HEK293 (cell line): ENCODE measurements around the gene STX16.

ENCODE experiments used
- CTCF ChIA-PET: fragments of 350-600 bp; formaldehyde crosslinking; extraction: SDS; loops from one replicate; lab custom pipeline; 2021; ENCODE audit warnings: antibody characterized with exemption; lab: Yijun Ruan, JAX
- POLR2A ChIA-PET: fragments of 300-600 bp; formaldehyde crosslinking; extraction: SDS; loops from one replicate; lab custom pipeline; 2020; ENCODE audit warnings: antibody characterized with exemption, inconsistent platforms; lab: Yijun Ruan, JAX
- H3K27ac ChIP-seq: fragments of 200-500 bp; sonication (Bioruptor generic); 2 replicates; pipeline ENCODE4 v1.5.1; 2014; ENCODE audit warnings: low read depth, low read length, control low read depth, inconsistent platforms; ENCODE audit errors: extremely low read depth
- H3K36me3 ChIP-seq, 2 experiments: fragments of 200-500 bp in 1 of 2; sonication (Bioruptor generic) in 1 of 2; 1 replicate in 1 of 2; 2 replicates in 1 of 2; pipeline ENCODE4 v1.5.1; 2014 to 2017; ENCODE audit warnings: inconsistent platforms in 2 of 2, low read length in 2 of 2; ENCODE audit not compliant: control insufficient read depth in 2 of 2, insufficient read depth in 1 of 2
- H3K4me1 ChIP-seq: fragments of 200-500 bp; sonication (Bioruptor generic); 2 replicates; pipeline ENCODE4 v1.5.1; 2014; ENCODE audit warnings: mild to moderate bottlenecking, low read length, inconsistent platforms; ENCODE audit not compliant: control insufficient read depth, insufficient read depth
- H3K4me3 ChIP-seq: 2 replicates; pipeline ENCODE4 v1.5.1; 2011; ENCODE audit warnings: low read depth, mild to moderate bottlenecking, control low read depth, low read length, moderate library complexity
- H3K9me3 ChIP-seq: fragments of 200-500 bp; sonication (Bioruptor generic); 2 replicates; pipeline ENCODE4 v1.5.1; 2014; ENCODE audit warnings: low read depth, low read length, inconsistent platforms; ENCODE audit not compliant: control insufficient read depth, insufficient read depth
- ELK4 ChIP-seq: IDR thresholded peaks from 2 replicates; pipeline ENCODE4 v1.6.1; 2011; ENCODE audit warnings: mild to moderate bottlenecking, low read depth, low read length, borderline replicate concordance
- HOXC10 ChIP-seq: sonication (generic); formaldehyde crosslinking; IDR thresholded peaks from 2 replicates; pipeline ENCODE4 v1.8.1; 2023; ENCODE audit warnings: mild to moderate bottlenecking, missing genetic modification reagents
- MZF1 ChIP-seq: fragments of 450-650 bp; formaldehyde crosslinking; IDR thresholded peaks from 2 replicates; pipeline ENCODE4 v1.5.1; 2017; ENCODE audit warnings: missing biosample characterization, missing genetic modification characterization, borderline replicate concordance
- ZBTB6 ChIP-seq: fragments of 450-650 bp; formaldehyde crosslinking; IDR thresholded peaks from 2 replicates; pipeline ENCODE4 v1.5.1; 2017; ENCODE audit warnings: missing biosample characterization, missing genetic modification characterization
- ZFP3 ChIP-seq: fragments of 450-650 bp; formaldehyde crosslinking; IDR thresholded peaks from 2 replicates; pipeline ENCODE4 v1.5.1; 2016; ENCODE audit warnings: low read depth, missing biosample characterization, missing genetic modification characterization
- ZNF146 ChIP-seq: fragments of 450-650 bp; formaldehyde crosslinking; IDR thresholded peaks from 2 replicates; pipeline ENCODE4 v1.5.1; 2016; ENCODE audit warnings: missing biosample characterization, missing genetic modification characterization
- ZNF184 ChIP-seq: fragments of 450-650 bp; IDR thresholded peaks from 2 replicates; pipeline ENCODE4 v1.5.1; 2018; ENCODE audit warnings: missing biosample characterization, mild to moderate bottlenecking, missing genetic modification characterization
- ZNF221 ChIP-seq: fragments of 450-650 bp; formaldehyde crosslinking; IDR thresholded peaks from 2 replicates; pipeline ENCODE4 v1.5.1; 2017; ENCODE audit warnings: missing biosample characterization, missing genetic modification characterization, borderline replicate concordance
- ZNF239 ChIP-seq: fragments of 450-650 bp; formaldehyde crosslinking; IDR thresholded peaks from 2 replicates; pipeline ENCODE4 v1.5.1; 2016; ENCODE audit warnings: missing biosample characterization, missing genetic modification characterization
- ZNF324 ChIP-seq: fragments of 450-650 bp; formaldehyde crosslinking; IDR thresholded peaks from 2 replicates; pipeline ENCODE4 v1.5.1; 2016; ENCODE audit warnings: missing biosample characterization, missing genetic modification characterization
- ZNF37A ChIP-seq: fragments of 450-650 bp; IDR thresholded peaks from 2 replicates; pipeline ENCODE4 v1.5.1; 2018; ENCODE audit warnings: missing biosample characterization, missing genetic modification characterization
- ZNF610 ChIP-seq: fragments of 450-650 bp; formaldehyde crosslinking; IDR thresholded peaks from 2 replicates; pipeline ENCODE4 v1.5.1; 2016; ENCODE audit warnings: missing biosample characterization, missing genetic modification characterization, borderline replicate concordance
- ZNF629 ChIP-seq: fragments of 450-650 bp; formaldehyde crosslinking; IDR thresholded peaks from 2 replicates; pipeline ENCODE4 v1.5.1; 2017; ENCODE audit warnings: missing biosample characterization, missing genetic modification characterization
- ZNF704 ChIP-seq: fragments of 450-650 bp; formaldehyde crosslinking; IDR thresholded peaks from 2 replicates; pipeline ENCODE4 v1.5.1; 2016; ENCODE audit warnings: missing biosample characterization, missing genetic modification characterization
- ZNF768 ChIP-seq: fragments of 450-650 bp; formaldehyde crosslinking; IDR thresholded peaks from 2 replicates; pipeline ENCODE4 v1.5.1; 2018; ENCODE audit warnings: missing biosample characterization, mild to moderate bottlenecking, missing genetic modification characterization
- ZNF837 ChIP-seq: fragments of 450-650 bp; formaldehyde crosslinking; IDR thresholded peaks from 2 replicates; pipeline ENCODE4 v1.5.1; 2016; ENCODE audit warnings: missing biosample characterization, missing genetic modification characterization
- ZSCAN23 ChIP-seq: fragments of 450-650 bp; formaldehyde crosslinking; IDR thresholded peaks from 2 replicates; pipeline ENCODE4 v1.5.1; 2016; ENCODE audit warnings: missing biosample characterization, missing genetic modification characterization
- TF ChIP-seq, protein P1 (sequence below): fragments of 450-650 bp; formaldehyde crosslinking; IDR thresholded peaks from 2 replicates; pipeline ENCODE4 v1.5.1; 2016; ENCODE audit warnings: missing biosample characterization, missing genetic modification characterization
- TF ChIP-seq, protein P2 (sequence below): fragments of 450-650 bp; formaldehyde crosslinking; IDR thresholded peaks from 2 replicates; pipeline ENCODE4 v1.5.1; 2016; ENCODE audit warnings: missing biosample characterization, missing genetic modification characterization, low read depth

STX16 gene

DNA sequence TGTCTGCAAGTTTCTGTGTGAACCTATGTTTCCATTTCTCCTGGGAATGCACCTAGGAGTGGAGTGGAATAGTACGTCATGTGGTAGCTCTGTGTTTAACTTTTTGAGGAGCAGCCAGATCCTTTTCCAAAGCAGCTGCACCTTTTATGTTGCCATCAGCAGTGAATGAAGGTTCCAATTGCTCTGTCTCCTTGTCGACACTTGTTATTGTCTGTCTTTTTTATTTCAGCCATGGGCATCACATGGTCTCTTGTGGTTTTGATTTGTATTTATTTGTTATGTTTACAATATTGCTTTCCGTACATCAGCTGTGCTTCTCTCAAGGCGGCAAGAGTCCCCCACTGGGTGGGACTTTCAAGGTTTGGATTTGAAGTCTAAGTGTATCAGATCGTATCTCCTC is 33.9 kb upstream of the STX16 start:
- no peaks in the 10 kb centered on the region for H3K36me3 ChIP-seq
- H3K27ac ChIP-seq = no peak overlapping the region
- ChIA-PET CTCF (no interaction called here), POLR2A (no interaction called here)
- TF ChIP-seq MZF1 = no peak
- no peak for TF ChIP-seq ZNF221
- no peak for TF ChIP-seq ZNF184
- TF ChIP-seq ZNF704 (tag by site-specific recombination) = no peak
- no peak for TF ChIP-seq ZBTB6 (tag by site-specific recombination)
- TF ChIP-seq ZNF239 = no peak
- no peak for TF ChIP-seq ZFP3 (tag by site-specific recombination)
- no peak for TF ChIP-seq ZNF146 (tag by site-specific recombination)
- TF ChIP-seq ZNF837 (tag by site-specific recombination) = no peak
- TF ChIP-seq ZNF610 (tag by site-specific recombination) = no peak
- TF ChIP-seq ZNF768 = no peak
- no peak overlapping the region for H3K4me3 ChIP-seq
- no peaks in the 10 kb centered on the region for H3K9me3 ChIP-seq
- H3K4me1 ChIP-seq = no peaks in the 10 kb centered on the region

- Histone ChIP-seq H3K4me1 (no peaks in the 10 kb centered on the region), H3K9me3 (no peaks in the 10 kb centered on the region), H3K36me3 (no peaks in the 10 kb centered on the region), H3K4me3 (no peak overlapping the region), H3K27ac (no peak overlapping the region)
- ChIA-PET CTCF (interaction anchor here (0.8 kb wide), 1 partner anchor 14 kb away, joined by 5 read pairs; no protein-coding TSS in a partner anchor), POLR2A (interaction anchor here (0.7 kb wide), 1 partner anchor 1503 kb away, joined by 4 read pairs; no protein-coding TSS in a partner anchor)
- TF ChIP-seq ELK4 (no peak), ZNF37A (tag by site-specific recombination) (no peak), ZNF629 (tag by site-specific recombination) (no peak), HOXC10 (no peak), ZSCAN23 (no peak), ZNF146 (tag by site-specific recombination) (no peak), ZNF324 (tag by site-specific recombination) (no peak)
- TF ChIP-seq, protein P1, sequence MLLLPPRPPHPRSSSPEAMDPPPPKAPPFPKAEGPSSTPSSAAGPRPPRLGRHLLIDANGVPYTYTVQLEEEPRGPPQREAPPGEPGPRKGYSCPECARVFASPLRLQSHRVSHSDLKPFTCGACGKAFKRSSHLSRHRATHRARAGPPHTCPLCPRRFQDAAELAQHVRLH = no peak
- TF ChIP-seq, protein P2, sequence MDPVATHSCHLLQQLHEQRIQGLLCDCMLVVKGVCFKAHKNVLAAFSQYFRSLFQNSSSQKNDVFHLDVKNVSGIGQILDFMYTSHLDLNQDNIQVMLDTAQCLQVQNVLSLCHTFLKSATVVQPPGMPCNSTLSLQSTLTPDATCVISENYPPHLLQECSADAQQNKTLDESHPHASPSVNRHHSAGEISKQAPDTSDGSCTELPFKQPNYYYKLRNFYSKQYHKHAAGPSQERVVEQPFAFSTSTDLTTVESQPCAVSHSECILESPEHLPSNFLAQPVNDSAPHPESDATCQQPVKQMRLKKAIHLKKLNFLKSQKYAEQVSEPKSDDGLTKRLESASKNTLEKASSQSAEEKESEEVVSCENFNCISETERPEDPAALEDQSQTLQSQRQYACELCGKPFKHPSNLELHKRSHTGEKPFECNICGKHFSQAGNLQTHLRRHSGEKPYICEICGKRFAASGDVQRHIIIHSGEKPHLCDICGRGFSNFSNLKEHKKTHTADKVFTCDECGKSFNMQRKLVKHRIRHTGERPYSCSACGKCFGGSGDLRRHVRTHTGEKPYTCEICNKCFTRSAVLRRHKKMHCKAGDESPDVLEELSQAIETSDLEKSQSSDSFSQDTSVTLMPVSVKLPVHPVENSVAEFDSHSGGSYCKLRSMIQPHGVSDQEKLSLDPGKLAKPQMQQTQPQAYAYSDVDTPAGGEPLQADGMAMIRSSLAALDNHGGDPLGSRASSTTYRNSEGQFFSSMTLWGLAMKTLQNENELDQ = no peak
These were observed 32.6 kb upstream of the STX16 start for GRCh38 chr20:58618351-58619076.
